Transverse colon (tissue), 3 donors: ENCODE results near the gene LY6G6C.

Source experiments
- POLR2A ChIP-seq: fragments of 450-650 bp; IDR thresholded peaks from one replicate; pipeline ENCODE4 v1.6.1; 2016; ENCODE audit warnings: antibody characterized with exemption, mild to moderate bottlenecking, moderate library complexity
- TF ChIP-seq, protein P1 (sequence below), 5 experiments: fragments of 200-600 bp in 3 of 5; fragments of 450-650 bp in 2 of 5; sonication (generic) in 3 of 5; IDR thresholded peaks; 1 replicate in 2 of 5; 2 replicates in 3 of 5; pipeline ENCODE4 v1.5.1; 2016 to 2017; ENCODE audit warnings: antibody characterized with exemption in 5 of 5, inconsistent platforms in 3 of 5, mild to moderate bottlenecking in 2 of 5, moderate library complexity in 1 of 5

DNA sequence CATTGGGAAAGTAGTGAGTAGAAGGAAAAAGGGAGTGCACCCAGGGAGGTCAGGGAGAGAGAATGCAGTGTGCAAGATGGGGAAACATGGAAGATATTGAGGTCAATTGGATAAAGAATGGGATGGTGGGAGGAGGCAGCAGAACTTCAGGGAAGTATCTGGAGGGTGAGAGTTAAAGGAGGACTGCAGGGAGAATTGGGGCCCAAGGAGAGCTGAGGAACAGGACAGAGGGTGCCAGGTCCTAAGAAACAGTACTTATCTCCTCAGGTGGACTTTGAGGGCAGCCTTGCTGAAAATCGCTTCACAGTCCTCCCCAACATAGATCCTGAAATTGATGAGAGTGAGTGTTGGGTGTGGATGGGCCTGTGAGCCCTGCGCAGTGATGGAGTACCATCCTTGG, 36.7 kb upstream of the LY6G6C start:
- TF ChIP-seq, protein P1, sequence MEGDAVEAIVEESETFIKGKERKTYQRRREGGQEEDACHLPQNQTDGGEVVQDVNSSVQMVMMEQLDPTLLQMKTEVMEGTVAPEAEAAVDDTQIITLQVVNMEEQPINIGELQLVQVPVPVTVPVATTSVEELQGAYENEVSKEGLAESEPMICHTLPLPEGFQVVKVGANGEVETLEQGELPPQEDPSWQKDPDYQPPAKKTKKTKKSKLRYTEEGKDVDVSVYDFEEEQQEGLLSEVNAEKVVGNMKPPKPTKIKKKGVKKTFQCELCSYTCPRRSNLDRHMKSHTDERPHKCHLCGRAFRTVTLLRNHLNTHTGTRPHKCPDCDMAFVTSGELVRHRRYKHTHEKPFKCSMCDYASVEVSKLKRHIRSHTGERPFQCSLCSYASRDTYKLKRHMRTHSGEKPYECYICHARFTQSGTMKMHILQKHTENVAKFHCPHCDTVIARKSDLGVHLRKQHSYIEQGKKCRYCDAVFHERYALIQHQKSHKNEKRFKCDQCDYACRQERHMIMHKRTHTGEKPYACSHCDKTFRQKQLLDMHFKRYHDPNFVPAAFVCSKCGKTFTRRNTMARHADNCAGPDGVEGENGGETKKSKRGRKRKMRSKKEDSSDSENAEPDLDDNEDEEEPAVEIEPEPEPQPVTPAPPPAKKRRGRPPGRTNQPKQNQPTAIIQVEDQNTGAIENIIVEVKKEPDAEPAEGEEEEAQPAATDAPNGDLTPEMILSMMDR (IDR thresholded peaks at IDR 0.05), result no peak
- no peak for TF ChIP-seq POLR2A
